ENCODE measurements around the gene SP6. TPM values are rescaled to one million over a fixed set of nuclear protein-coding genes. Genes with fewer than 3 reads are reported as not detected.

SP6 gene
- polyA plus RNA-seq, 1 experiment, result 0.05 TPM

DNA sequence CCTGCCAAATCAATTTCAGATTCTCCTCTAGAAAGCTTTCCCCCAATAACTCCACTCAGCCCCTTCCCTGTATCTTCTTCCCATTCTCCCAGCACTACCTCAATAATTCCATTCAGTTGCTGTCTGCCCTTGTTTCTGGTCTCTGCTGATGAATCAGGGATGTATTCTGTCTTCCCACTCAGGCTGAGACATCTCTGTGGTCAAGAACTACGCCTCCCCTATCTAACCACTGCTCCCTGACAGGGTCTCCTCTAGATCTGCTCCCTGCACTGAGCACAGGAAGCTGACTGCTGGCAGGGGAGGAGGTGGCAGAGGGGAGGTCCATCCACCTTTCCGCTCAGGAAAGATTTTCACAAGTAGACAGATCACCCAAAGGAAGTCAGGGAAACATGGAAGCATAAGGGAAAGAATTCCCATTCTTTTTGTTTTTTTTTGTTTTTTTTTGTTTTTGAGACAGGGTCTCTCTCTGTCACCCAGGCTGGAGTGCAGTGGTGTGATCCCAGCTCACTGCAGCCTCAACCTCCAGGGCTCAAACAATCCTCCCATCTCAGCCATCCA is 28.1 kb upstream of the SP6 start:
- CTCF ChIA-PET, result interaction anchor here (0.6 to 17.5 kb wide), 4 partner anchors 9 to 35 kb away, joined by 3 to 875 read pairs (median 3); partner anchors contain the start of genes SCRN2 and SP6
- H3K27me3 ChIP-seq (ENCODE audit: control insufficient read depth, insufficient read depth, low read length), result no peaks in the 10 kb centered on the region
- TF ChIP-seq, protein P1, sequence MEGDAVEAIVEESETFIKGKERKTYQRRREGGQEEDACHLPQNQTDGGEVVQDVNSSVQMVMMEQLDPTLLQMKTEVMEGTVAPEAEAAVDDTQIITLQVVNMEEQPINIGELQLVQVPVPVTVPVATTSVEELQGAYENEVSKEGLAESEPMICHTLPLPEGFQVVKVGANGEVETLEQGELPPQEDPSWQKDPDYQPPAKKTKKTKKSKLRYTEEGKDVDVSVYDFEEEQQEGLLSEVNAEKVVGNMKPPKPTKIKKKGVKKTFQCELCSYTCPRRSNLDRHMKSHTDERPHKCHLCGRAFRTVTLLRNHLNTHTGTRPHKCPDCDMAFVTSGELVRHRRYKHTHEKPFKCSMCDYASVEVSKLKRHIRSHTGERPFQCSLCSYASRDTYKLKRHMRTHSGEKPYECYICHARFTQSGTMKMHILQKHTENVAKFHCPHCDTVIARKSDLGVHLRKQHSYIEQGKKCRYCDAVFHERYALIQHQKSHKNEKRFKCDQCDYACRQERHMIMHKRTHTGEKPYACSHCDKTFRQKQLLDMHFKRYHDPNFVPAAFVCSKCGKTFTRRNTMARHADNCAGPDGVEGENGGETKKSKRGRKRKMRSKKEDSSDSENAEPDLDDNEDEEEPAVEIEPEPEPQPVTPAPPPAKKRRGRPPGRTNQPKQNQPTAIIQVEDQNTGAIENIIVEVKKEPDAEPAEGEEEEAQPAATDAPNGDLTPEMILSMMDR (IDR thresholded peaks at IDR 0.05; ENCODE audit: insufficient read depth, low read depth, low read length), result no peak
- DNase-seq (ENCODE audit: low read depth), result no peak
- no peaks in the 10 kb centered on the region for H3K36me3 ChIP-seq (ENCODE audit: control insufficient read depth, insufficient read depth, low read length)
- POLR2A ChIA-PET, result interaction anchor here (0.6 kb wide), 1 partner anchor 55 kb away, joined by 5 read pairs; no protein-coding TSS in a partner anchor
- H3K4me3 ChIP-seq (ENCODE audit: low read depth, low read length), result no peak overlapping the region

DNA sequence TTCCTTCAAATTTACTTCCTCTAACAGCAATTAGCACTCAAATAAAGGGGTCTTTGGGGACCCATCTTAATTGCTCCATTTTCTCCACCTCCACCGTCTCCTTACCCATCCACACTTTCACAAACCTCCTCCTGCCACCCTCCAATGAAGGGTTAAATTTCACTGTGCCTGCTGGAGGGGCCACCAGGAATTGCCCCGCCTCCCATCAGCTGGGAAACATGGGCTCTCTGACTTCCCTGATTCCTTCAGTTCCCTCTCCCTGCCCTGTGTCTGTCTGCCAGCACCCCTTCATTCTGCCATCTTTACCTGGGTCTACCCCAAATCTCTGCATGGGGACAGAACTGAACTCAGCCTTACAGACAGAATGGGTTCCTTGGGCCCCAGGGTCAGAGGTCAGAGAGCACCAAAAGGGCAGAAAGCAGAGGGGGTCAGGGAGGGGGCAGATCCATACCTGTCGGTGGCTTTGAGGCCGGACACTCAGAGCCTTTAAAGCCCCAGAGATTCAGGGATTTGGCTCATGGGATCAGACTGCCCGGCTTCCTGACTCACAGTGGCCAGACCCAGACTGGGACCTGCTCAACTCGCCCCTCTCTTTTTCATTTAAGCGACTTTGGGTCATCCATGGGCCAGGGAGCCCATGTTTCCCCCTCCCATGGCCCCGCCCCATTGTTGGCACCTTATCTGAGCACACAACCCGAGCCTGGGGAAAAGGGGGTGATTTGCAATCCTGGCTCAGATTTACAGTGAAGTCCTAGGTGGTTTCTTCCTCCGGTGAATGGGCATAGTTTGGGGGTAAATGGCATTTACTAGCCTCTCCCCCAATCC is 27.5 kb upstream of the SP6 start:
- H3K36me3 ChIP-seq (ENCODE audit: control insufficient read depth, insufficient read depth, low read length), result no peaks in the 10 kb centered on the region
- TF ChIP-seq, protein P1 (IDR thresholded peaks at IDR 0.05; ENCODE audit: insufficient read depth, low read depth, low read length), result no peak
- POLR2A ChIA-PET, result no interaction called here
- no peak overlapping the region for H3K4me3 ChIP-seq (ENCODE audit: low read depth, low read length)
- CTCF ChIA-PET, result interaction anchor here (0.6 to 17.5 kb wide), 2 partner anchors 8 to 35 kb away, joined by 3 to 875 read pairs; partner anchors contain the start of genes SCRN2 and SP6
- peaks cover 1% of the 10 kb centered on the region; the same call in 1 of the 2 replicates for H3K27me3 ChIP-seq (ENCODE audit: control insufficient read depth, insufficient read depth, low read length)
- DNase-seq (ENCODE audit: low read depth), result no peak

DNA sequence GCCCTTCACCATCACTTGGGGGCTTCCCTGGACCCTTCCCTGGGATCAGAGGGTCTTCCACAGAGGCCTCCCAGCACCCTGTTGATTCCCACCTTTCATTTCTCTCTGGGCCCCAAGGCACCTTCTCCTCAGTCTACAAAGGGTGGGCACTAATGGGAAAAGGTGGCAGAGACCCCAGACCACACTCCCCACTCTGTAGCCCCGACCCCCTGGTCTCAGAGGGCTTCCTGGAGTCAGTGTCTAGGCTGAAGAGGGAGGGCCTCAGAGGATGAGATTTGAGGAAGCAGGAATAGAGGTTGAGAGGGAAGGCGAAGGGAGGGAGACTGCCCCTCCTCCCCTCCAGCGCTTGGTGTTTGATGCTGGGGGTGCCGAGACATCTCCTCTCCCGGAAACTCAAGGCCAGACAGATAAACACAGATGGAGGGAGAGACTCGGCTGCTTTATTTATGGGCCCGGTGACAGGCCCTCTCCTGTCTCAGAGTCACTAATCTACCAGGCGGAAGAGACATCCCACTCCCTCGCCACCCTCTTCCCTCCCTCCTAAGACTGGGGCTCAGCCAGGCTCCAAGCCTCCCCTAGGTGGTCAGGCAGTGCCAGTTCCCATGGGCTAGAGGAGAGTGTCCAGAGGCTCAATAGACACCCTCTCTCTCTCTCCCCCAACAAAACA is 26.5 kb upstream of the SP6 start:
- ChIA-PET CTCF (no interaction called here), POLR2A (no interaction called here)
- H3K36me3 ChIP-seq (ENCODE audit: control insufficient read depth, insufficient read depth, low read length), result no peaks in the 10 kb centered on the region
- H3K4me3 ChIP-seq (ENCODE audit: low read depth, low read length), result no peak overlapping the region
- TF ChIP-seq, protein P1 (IDR thresholded peaks at IDR 0.05; ENCODE audit: insufficient read depth, low read depth, low read length), result no peak
- H3K27me3 ChIP-seq (ENCODE audit: control insufficient read depth, insufficient read depth, low read length), result peaks cover 5% of the 10 kb centered on the region; the same call in 1 of the 2 replicates
- DNase-seq (ENCODE audit: low read depth), result no peak

DNA sequence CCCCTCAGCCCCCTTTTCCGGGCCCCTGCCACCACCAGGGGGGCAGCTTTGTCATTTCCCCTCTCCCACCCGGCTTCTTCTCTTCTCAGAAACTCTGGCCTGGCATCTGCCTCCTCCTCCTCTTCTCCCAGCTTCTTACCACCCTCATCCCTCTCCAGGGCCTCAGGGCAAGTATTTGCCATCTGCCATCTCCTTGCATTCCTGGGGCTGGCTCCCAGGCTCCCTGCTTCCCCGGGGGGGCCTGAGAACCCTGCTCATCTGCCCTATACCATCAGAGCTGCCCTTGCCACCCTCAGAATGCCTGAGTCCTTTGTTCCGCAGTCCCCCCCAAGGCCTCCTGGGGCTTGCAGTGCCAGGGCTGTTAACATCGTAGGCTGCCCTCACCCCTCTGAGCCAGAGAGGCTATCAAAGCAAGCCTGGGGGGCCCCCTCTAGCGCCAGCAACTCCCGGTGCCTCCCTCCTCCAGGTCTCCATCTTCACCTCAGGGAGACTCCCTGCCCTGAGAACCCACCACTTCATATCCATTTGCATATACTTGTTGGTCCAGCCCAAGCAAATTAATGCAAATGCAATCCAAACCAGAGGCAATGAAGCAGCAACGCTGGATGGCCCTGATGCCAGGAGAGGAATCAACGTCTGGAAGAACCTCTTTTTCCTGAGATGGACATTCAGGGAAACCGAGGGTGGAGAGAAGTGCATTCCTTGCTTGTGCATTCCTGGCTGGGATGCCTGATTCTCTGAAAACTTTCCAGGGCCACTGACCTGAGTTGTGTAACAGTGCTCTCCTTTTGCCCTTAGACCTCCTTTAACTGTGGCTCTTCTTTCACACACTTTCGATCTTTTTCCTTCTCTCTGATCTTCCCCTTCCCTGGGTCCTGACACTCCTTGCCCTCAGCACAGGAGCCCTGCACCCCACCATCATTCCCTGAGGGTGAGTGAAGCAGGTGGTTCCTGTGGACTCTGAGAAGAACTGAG is 24.3 kb upstream of the SP6 start:
- POLR2A ChIA-PET, result no interaction called here

More for the DNA sequence above, 24.3 kb upstream of the SP6 start:
- no peak overlapping the region for H3K4me3 ChIP-seq (ENCODE audit: low read depth, low read length)
- H3K36me3 ChIP-seq (ENCODE audit: control insufficient read depth, insufficient read depth, low read length), result no peaks in the 10 kb centered on the region
- CTCF ChIA-PET, result interaction anchor here (1.1 to 2.7 kb wide), 3 partner anchors 9 to 32 kb away, joined by 3 to 13 read pairs (median 6); no protein-coding TSS in a partner anchor
- no peak for DNase-seq (ENCODE audit: low read depth)
- peaks cover 10% of the 10 kb centered on the region for H3K27me3 ChIP-seq (ENCODE audit: control insufficient read depth, insufficient read depth, low read length)
- TF ChIP-seq, protein P1 (IDR thresholded peaks at IDR 0.05; ENCODE audit: insufficient read depth, low read depth, low read length), result no peak
